ENCODE data around the gene PLCD3. TPM values are rescaled to one million over a fixed set of nuclear protein-coding genes. Genes with fewer than 3 reads are reported as not detected.
A peak's percentile ranks its signal among the peaks of the same experiment; 100 is the strongest.

The PLCD3 gene
- total and polyA plus RNA-seq, 9 of the 15 experiments (the other 6 are each of a cell fraction or from before 2014, with no cell fraction given): 0.20 to 22.6 (median 7.5) TPM

- TF ChIP-seq ELF1 (tag; IDR thresholded peaks at IDR 0.05) (peak; percentile 41; the same call in 1 of the 2 replicates), SIX5 (IDR thresholded peaks at IDR 0.05; ENCODE audit: borderline replicate concordance in 1 of 2, insufficient read depth in 1 of 2, low read depth in 1 of 2, low read length in 2 of 2) (no peak), CREB3L1 (IDR thresholded peaks at IDR 0.05; ENCODE audit: borderline replicate concordance, low read depth) (no peak; the same call in 1 of the 2 replicates), CCAR2 (IDR thresholded peaks at IDR 0.05; ENCODE audit: low read depth, low read length) (no peak), EP300 (IDR thresholded peaks at IDR 0.05; ENCODE audit: low read length) (peak; percentile 39; the same call in 1 of the 2 replicates), SMAD4 (CRISPR knock-in tag; conservative IDR thresholded peaks at IDR 0.05) (peak; percentile 63), GTF2E2 (tag; IDR thresholded peaks at IDR 0.05) (no peak; the same call in 1 of the 2 replicates), PCBP1 (IDR thresholded peaks at IDR 0.05; ENCODE audit: low read depth, low read length, poor library complexity, severe bottlenecking) (no peak), SP1 (CRISPR knock-in tag; IDR thresholded peaks at IDR 0.05) (no peak), EZH2 (IDR thresholded peaks at IDR 0.05; ENCODE audit: borderline replicate concordance, low read depth, low read length) (no peak), KDM5B (IDR thresholded peaks at IDR 0.05; ENCODE audit: insufficient replicate concordance, low read depth, low read length) (peak; percentile 43), HNRNPUL1 (IDR thresholded peaks at IDR 0.05; ENCODE audit: low read length) (no peak), SREBF1 (IDR thresholded peaks at IDR 0.05; ENCODE audit: borderline replicate concordance, low read depth, low read length) (no peak), JUN (IDR thresholded peaks at IDR 0.05; ENCODE audit: borderline replicate concordance, low read depth, low read length) (peak; percentile 77; the same call in 1 of the 2 replicates), JUN (CRISPR knock-in tag; IDR thresholded peaks at IDR 0.05; ENCODE audit: borderline replicate concordance) (no peak), FOXJ3 (CRISPR knock-in tag; IDR thresholded peaks at IDR 0.05) (no peak), NCOA6 (IDR thresholded peaks at IDR 0.05) (no peak), ZEB2 (IDR thresholded peaks at IDR 0.05) (no peak; the same call in 1 of the 2 replicates), MLLT1 (IDR thresholded peaks at IDR 0.05) (no peak), NCOA2 (IDR thresholded peaks at IDR 0.05; ENCODE audit: partially characterized antibody in 2 of 2) (no peak), ZSCAN29 (IDR thresholded peaks at IDR 0.05) (no peak)
- TF ChIP-seq, protein P1, sequence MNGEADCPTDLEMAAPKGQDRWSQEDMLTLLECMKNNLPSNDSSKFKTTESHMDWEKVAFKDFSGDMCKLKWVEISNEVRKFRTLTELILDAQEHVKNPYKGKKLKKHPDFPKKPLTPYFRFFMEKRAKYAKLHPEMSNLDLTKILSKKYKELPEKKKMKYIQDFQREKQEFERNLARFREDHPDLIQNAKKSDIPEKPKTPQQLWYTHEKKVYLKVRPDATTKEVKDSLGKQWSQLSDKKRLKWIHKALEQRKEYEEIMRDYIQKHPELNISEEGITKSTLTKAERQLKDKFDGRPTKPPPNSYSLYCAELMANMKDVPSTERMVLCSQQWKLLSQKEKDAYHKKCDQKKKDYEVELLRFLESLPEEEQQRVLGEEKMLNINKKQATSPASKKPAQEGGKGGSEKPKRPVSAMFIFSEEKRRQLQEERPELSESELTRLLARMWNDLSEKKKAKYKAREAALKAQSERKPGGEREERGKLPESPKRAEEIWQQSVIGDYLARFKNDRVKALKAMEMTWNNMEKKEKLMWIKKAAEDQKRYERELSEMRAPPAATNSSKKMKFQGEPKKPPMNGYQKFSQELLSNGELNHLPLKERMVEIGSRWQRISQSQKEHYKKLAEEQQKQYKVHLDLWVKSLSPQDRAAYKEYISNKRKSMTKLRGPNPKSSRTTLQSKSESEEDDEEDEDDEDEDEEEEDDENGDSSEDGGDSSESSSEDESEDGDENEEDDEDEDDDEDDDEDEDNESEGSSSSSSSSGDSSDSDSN (IDR thresholded peaks at IDR 0.05; ENCODE audit: borderline replicate concordance in 1 of 2, low read depth in 2 of 2, low read length in 2 of 2): no peak
- TF ChIP-seq, protein P2, sequence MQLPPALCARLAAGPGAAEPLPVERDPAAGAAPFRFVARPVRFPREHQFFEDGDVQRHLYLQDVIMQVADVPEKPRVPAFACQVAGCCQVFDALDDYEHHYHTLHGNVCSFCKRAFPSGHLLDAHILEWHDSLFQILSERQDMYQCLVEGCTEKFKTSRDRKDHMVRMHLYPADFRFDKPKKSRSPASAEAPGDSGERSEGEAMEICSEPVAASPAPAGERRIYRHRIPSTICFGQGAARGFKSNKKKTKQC (CRISPR knock-in tag; IDR thresholded peaks at IDR 0.05): no peak
Observed at GRCh38 chr17:45146890-45147580, 14.7 kb upstream of the PLCD3 start (continued).

All from K562 (cell line).